Cardiac septum (tissue), 1 donor: ENCODE results near the gene SDK1. TPM values are rescaled to one million over a fixed set of nuclear protein-coding genes. Genes with fewer than 3 reads are reported as not detected.

Experiments
- DNase-seq: peaks from one replicate; pipeline ENCODE4 v3.0.0-alpha.2; 2020; ENCODE audit warnings: low spot score
- intact Hi-C: fragments of 100-400 bp; cut with DNase I; formaldehyde crosslinking; loops from one replicate; pipeline ENCODE4 v1.14.0; 2022
- total RNA-seq: library from RNA; stranded (reverse); fragmentation: NEBNext Ultra II Directional; extraction: Animal tissue kit (Norgen Biotek cat#: 25700); gene quantifications from one replicate; pipeline ENCODE4 v1.2.1, GENCODE V29; 2021
- donor health status: DM: no; HTN: no; CAD: no.

Gene SDK1
- total RNA-seq, 1 donor from 2014 or later = 0.32 TPM

GRCh38 chr7:4178916-4179687 is 878.0 kb downstream of the SDK1 start:
- no peak for DNase-seq
- intact Hi-C loops = no loop called here

GRCh38 chr7:4179688-4180380 is 878.8 kb downstream of the SDK1 start:
- DNase-seq = no peak
- intact Hi-C loops = no loop called here

- DNase-seq = no peak
- intact Hi-C loops = no loop called here
These were observed 880.4 kb downstream of the SDK1 start for GRCh38 chr7:4181446-4181845.

GRCh38 chr7:4182605-4183300 is 881.7 kb downstream of the SDK1 start:
- DNase-seq = no peak

GRCh38 chr7:4184653-4185052 is 883.6 kb downstream of the SDK1 start:
- intact Hi-C loops = no loop called here
- no peak for DNase-seq

More at GRCh38 chr7:4182605-4183300, 881.7 kb downstream of the SDK1 start:
- intact Hi-C loops = no loop called here

GRCh38 chr7:4185136-4185535 is 884.1 kb downstream of the SDK1 start:
- no peak for DNase-seq
- intact Hi-C loops = no loop called here

- no peak for DNase-seq
- intact Hi-C loops = no loop called here
These were observed 884.9 kb downstream of the SDK1 start for GRCh38 chr7:4185721-4186512.

GRCh38 chr7:4186513-4186780 is 885.4 kb downstream of the SDK1 start:
- DNase-seq = no peak
- intact Hi-C loops = no loop called here

- no peak for DNase-seq
- intact Hi-C loops = no loop called here
These were observed 887.6 kb downstream of the SDK1 start for GRCh38 chr7:4188651-4189050.

GRCh38 chr7:4189131-4189570 is 888.1 kb downstream of the SDK1 start:
- intact Hi-C loops = no loop called here
- peak; percentile 86 for DNase-seq

- no peak for DNase-seq
- intact Hi-C loops = no loop called here
These were observed 889.2 kb downstream of the SDK1 start for GRCh38 chr7:4190010-4190981.

- no peak for DNase-seq
- intact Hi-C loops = no loop called here
These were observed 890.0 kb downstream of the SDK1 start for GRCh38 chr7:4191046-4191445.

- intact Hi-C loops = no loop called here
- no peak for DNase-seq
These were observed 890.5 kb downstream of the SDK1 start for GRCh38 chr7:4191525-4191924.

- no peak for DNase-seq
- intact Hi-C loops = no loop called here
These were observed 894.6 kb downstream of the SDK1 start for GRCh38 chr7:4195660-4196059.

- intact Hi-C loops = no loop called here
- no peak for DNase-seq
These were observed 895.2 kb downstream of the SDK1 start for GRCh38 chr7:4196121-4196819.

- DNase-seq = no peak
- intact Hi-C loops = no loop called here
These were observed 897.2 kb downstream of the SDK1 start for GRCh38 chr7:4198301-4198700.

- intact Hi-C loops = no loop called here
- no peak for DNase-seq
These were observed 899.6 kb downstream of the SDK1 start for GRCh38 chr7:4200546-4201094.

- DNase-seq = no peak
- intact Hi-C loops = no loop called here
These were observed 900.5 kb downstream of the SDK1 start for GRCh38 chr7:4201566-4201965.
